ENCODE results near the gene SRL.
"Not testable (repeated sequence)": the region's sequence is repeated elsewhere in the genome, so short reads cannot be mapped to it uniquely, and the experiment has no call there.

SRL gene

GRCh38 chr16:4262303-4262835 is 20.5 kb upstream of the SRL start:
- no peak overlapping the region for H3K4me3 ChIP-seq (ENCODE audit: low read depth, low read length)
- TF ChIP-seq CTCF (IDR thresholded peaks at IDR 0.05; ENCODE audit: low read depth, low read length, missing control alignments), result no peak
- DNase-seq (ENCODE audit: low read depth), result no peak
- in situ Hi-C loops (cut with HindIII; ENCODE audit: low sequenced_read_pairs), result no loop called here

DNA sequence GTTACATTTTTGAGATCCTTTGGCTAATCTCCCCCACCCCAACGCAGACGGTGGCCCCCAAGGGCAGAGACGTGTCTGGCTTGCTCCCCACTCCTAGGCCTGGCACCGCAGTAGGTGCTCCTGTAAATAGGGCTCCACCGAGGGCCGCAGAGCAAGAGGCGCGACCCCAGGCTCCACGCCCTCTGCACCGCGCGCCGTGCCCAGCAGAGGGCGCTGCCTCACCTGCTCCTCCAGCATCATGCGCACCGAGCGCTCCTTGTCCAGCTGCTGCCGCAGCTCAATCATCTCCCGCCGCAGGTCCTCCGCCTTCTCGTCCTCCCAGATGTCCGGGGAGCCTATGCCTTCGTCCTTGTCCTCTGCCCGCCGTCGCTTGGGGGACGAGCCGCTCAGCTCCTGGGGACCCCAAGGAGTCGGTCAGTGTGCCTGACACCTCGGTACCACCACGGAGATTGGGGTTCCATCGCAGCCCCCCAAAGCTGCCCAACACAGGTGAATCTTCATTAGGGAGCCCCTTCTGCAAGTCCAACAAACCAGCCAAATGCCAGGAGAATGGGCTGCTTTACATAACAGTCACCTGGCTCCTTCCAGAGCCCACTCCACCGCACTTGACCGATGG is 19.8 kb upstream of the SRL start:
- in situ Hi-C loops (cut with HindIII; ENCODE audit: low sequenced_read_pairs), result no loop called here
- TF ChIP-seq CTCF (IDR thresholded peaks at IDR 0.05; ENCODE audit: low read depth, low read length, missing control alignments), result peak; percentile 60
- H3K4me3 ChIP-seq (ENCODE audit: low read depth, low read length), result no peak overlapping the region
- no peak for DNase-seq (ENCODE audit: low read depth)

DNA sequence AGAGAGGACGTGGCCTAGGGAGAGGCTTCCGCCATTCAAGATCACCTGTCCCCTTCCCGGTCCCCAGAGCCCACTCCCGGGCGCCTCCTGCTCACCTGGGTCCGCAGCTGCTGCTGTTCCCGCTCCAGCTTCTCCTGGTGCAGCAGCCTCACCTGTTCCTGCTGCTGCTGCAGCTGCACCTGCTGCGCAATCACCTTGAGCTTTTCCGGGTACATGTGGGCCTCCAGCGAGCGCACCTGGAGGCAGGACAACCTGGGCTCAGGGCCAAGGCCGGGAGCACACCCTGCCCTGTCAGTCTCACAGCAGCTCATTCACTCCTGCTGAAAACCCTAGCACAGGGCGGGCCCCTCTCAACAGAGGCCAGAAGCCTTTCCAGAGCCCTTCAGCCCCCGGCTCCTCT is 18.5 kb upstream of the SRL start:
- H3K4me3 ChIP-seq (ENCODE audit: low read depth, low read length), result no peak overlapping the region
- TF ChIP-seq CTCF (IDR thresholded peaks at IDR 0.05; ENCODE audit: low read depth, low read length, missing control alignments), result no peak
- no peak for DNase-seq (ENCODE audit: low read depth)
- in situ Hi-C loops (cut with HindIII; ENCODE audit: low sequenced_read_pairs), result no loop called here

DNA sequence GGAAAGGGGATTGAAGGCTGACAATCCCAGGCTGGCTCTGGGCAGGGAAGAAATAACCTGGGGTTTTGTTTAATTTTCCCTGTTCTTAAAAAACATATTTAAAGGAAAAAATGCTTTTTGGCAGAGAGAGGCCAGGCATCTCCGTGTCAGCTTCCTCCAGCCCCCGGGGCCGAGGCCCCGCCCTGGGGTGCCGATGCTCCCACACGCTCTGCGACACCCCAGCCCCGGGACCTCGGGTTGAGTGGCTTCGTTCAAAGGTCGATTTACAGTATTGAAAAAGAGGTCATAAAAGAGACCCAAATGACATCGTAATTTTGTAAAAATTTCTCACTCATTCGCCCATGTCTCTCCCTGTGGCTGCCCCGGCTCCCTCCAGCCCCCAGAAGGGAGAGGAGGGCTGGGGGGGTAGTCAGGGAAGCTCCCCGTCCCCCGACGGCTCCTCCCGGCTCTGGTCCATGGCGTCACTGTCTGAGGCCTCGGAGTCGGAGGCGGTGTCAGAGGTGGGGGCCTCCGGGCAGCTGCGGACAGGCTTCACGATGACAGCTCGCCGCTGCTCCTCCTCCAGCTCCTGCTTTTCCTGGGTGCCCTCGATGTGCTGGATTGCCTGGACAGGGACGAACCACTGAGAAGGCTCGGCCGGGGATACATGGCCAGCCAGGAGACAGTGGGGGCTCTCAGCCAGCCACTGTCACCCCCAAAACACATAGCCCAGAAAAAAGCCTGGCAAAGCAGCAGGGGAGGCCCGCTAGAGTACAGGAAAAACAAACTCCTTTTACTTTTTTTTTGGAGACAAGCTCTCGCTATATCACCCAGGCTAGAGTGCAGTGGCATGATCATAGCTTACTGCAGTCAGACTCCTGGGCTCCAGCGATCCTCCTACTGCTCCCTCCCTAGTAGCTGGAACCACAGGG is 16.0 kb upstream of the SRL start:
- in situ Hi-C loops (cut with HindIII; ENCODE audit: low sequenced_read_pairs), result no loop called here
- no peak for TF ChIP-seq CTCF (IDR thresholded peaks at IDR 0.05; ENCODE audit: low read depth, low read length, missing control alignments)
- H3K4me3 ChIP-seq (ENCODE audit: low read depth, low read length), result no peak overlapping the region
- no peak for DNase-seq (ENCODE audit: low read depth)

GRCh38 chr16:4253394-4254150 is 11.7 kb upstream of the SRL start:
- TF ChIP-seq CTCF (IDR thresholded peaks at IDR 0.05; ENCODE audit: low read depth, low read length, missing control alignments), result no peak
- in situ Hi-C loops (cut with HindIII; ENCODE audit: low sequenced_read_pairs), result no loop called here
- DNase-seq (ENCODE audit: low read depth), result peak; percentile 99
- peak overlapping the region; percentile 63 for H3K4me3 ChIP-seq (ENCODE audit: low read depth, low read length)

DNA sequence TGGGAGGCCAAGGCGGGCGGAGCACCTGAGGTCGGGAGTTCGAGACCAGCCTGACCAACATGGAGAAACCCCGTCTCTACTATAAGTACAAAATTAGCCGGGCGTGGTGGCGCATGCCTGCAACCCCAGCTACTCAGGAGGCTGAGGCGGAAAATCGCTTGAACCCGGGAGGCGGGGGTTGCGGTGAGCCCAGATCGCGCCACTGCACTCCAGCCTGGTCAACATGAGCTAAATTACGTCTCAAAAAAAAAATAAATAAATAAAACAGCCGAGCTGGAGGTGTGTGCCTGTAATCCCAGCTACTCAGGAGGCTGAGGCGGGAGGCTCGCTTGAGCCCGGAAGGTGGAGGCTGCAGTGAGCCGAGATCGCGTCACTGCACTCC is 11.1 kb upstream of the SRL start:
- H3K4me3 ChIP-seq (ENCODE audit: low read depth, low read length), result peak overlapping the region; percentile 63
- in situ Hi-C loops (cut with HindIII; ENCODE audit: low sequenced_read_pairs); DNase-seq (ENCODE audit: low read depth): not testable (repeated sequence)

Measured in astrocyte of the cerebellum (primary cell).